ENCODE data around the gene MEAF6. TPM values are rescaled to one million over a fixed set of nuclear protein-coding genes. Genes with fewer than 3 reads are reported as not detected.

Gene MEAF6
- total RNA-seq, 1 experiment from 2014 or later: 23.5 TPM

- DNase-seq (ENCODE audit: low spot score): no peak
Measured at GRCh38 chr1:37442644-37443043, 71.9 kb downstream of the MEAF6 start.

Small RNA genes within 50 kb of the gene (small RNA-seq; reads per million reads assigned to genes)
- gene AL034379.1 (not detected), gene MIR5581 (not detected)

Other genes starting within 250 kb of the MEAF6 start
- gene ZC3H12A, start 40.2 kb downstream of the MEAF6 start, total RNA-seq (2014; rRNA removed; shearing (Covaris generic)): 99.3 and 105 TPM in 2 replicates
- 15.9 and 23.9 TPM in 2 replicates for gene SNIP1, start 39.5 kb upstream of the MEAF6 start, total RNA-seq (2014; rRNA removed; shearing (Covaris generic))
- gene DNALI1, start 42.2 kb upstream of the MEAF6 start, total RNA-seq (2014; rRNA removed; shearing (Covaris generic)): 0.23 and 0.37 TPM in 2 replicates
- 66.1 and 77.5 TPM in 2 replicates for gene GNL2, start 81.2 kb upstream of the MEAF6 start, total RNA-seq (2014; rRNA removed; shearing (Covaris generic))
- not detected in 2 replicates for gene RSPO1, start 120.1 kb upstream of the MEAF6 start, total RNA-seq (2014; rRNA removed; shearing (Covaris generic))
- 17.1 and 19.0 TPM in 2 replicates for gene CDCA8, start 177.8 kb upstream of the MEAF6 start, total RNA-seq (2014; rRNA removed; shearing (Covaris generic))

Data from HT-29 (cell line).